Neural cell (in vitro differentiated cells): ENCODE data around the gene FAM171A1.

Source experiments
- EP300 ChIP-seq: fragments of 450-650 bp; conservative IDR thresholded peaks from 2 replicates; pipeline ENCODE4 v1.6.1; 2014; ENCODE audit warnings: antibody characterized with exemption, mild to moderate bottlenecking, moderate library complexity; ENCODE audit not compliant: poor library complexity, severe bottlenecking
- EZH2 ChIP-seq: fragments of 200-600, 300-800 bp; shearing (Covaris generic), sonication (generic); IDR thresholded peaks from 2 replicates; pipeline ENCODE4 v1.6.1; 2014; ENCODE audit warnings: antibody characterized with exemption, low read length, borderline replicate concordance, mild to moderate bottlenecking; ENCODE audit not compliant: insufficient read depth, poor library complexity, severe bottlenecking
- MXI1 ChIP-seq: fragments of 450-650 bp; conservative IDR thresholded peaks from 2 replicates; pipeline ENCODE4 v1.6.1; 2014; ENCODE audit warnings: antibody characterized with exemption, mild to moderate bottlenecking; ENCODE audit not compliant: poor library complexity, severe bottlenecking
- POLR2AphosphoS5 ChIP-seq: IDR thresholded peaks from 2 replicates; pipeline ENCODE4 v1.6.1; 2012
- RAD21 ChIP-seq: fragments of 450-650 bp; conservative IDR thresholded peaks from 2 replicates; pipeline ENCODE4 v1.6.1; 2014; ENCODE audit warnings: antibody characterized with exemption, mild to moderate bottlenecking, moderate library complexity
- REST ChIP-seq: IDR thresholded peaks from 2 replicates; pipeline ENCODE4 v1.6.1; 2012; ENCODE audit warnings: borderline replicate concordance
- SMC3 ChIP-seq: fragments of 450-650 bp; conservative IDR thresholded peaks from 2 replicates; pipeline ENCODE4 v1.6.1; 2014; ENCODE audit warnings: antibody characterized with exemption, mild to moderate bottlenecking, moderate library complexity; ENCODE audit not compliant: poor library complexity
- TAF1 ChIP-seq: IDR thresholded peaks from 2 replicates; pipeline ENCODE4 v1.6.1; 2012; ENCODE audit warnings: low read depth
- TF ChIP-seq, protein P1 (sequence below): fragments of 450-650 bp; IDR thresholded peaks from 2 replicates; pipeline ENCODE4 v1.5.1; 2014; ENCODE audit warnings: antibody characterized with exemption, mild to moderate bottlenecking, moderate library complexity; ENCODE audit not compliant: poor library complexity, severe bottlenecking

DNA sequence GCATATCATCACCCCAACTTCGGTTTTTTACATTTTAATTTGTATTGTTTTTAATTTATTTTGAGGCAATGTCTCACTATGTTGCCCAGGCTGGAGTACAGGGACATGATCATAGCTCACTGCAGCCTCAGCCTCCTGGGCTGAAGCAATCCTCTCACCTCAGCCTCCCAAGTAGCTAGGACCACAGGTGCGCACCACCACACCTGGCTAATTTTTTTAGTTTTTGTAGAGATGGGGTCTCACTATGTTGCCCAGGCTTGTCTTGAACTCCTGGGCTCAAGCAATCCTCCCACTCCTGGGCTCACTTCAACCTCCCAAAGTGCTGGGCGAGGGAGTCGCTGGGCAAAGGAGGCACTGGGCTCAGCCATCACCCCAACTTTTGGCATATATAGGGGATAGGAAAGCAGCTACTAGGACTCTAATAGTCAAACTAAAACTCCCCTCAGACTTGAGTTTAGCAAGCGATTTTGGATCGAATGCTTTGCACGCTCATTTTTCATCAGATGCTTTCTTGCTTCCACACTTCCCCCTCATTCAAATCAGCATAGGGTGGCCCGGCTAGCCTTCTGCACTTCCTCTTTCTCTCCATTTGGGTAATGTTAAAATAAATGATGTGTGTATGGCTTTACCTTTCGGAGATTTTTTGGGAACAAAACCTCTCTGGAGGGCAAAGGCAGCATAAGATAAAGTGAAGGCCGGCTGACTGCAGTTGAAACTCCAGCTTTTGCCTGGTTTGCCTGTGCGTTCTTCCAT is 181.8 kb downstream of the FAM171A1 start:
- TF ChIP-seq EP300 (no peak), EZH2 (no peak), POLR2AphosphoS5 (no peak), RAD21 (no peak), MXI1 (no peak), REST (no peak), SMC3 (no peak), TAF1 (no peak)
- TF ChIP-seq, protein P1, sequence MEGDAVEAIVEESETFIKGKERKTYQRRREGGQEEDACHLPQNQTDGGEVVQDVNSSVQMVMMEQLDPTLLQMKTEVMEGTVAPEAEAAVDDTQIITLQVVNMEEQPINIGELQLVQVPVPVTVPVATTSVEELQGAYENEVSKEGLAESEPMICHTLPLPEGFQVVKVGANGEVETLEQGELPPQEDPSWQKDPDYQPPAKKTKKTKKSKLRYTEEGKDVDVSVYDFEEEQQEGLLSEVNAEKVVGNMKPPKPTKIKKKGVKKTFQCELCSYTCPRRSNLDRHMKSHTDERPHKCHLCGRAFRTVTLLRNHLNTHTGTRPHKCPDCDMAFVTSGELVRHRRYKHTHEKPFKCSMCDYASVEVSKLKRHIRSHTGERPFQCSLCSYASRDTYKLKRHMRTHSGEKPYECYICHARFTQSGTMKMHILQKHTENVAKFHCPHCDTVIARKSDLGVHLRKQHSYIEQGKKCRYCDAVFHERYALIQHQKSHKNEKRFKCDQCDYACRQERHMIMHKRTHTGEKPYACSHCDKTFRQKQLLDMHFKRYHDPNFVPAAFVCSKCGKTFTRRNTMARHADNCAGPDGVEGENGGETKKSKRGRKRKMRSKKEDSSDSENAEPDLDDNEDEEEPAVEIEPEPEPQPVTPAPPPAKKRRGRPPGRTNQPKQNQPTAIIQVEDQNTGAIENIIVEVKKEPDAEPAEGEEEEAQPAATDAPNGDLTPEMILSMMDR: no peak
